CD4-positive, CD25-positive, alpha-beta regulatory T cell (primary cell): Measurements from ENCODE around the gene EXOC6B. TPM values are rescaled to one million over a fixed set of nuclear protein-coding genes. Genes with fewer than 3 reads are reported as not detected.

Experiments used
- ATAC-seq, 2 donors: fragments of 150-1000 bp; cut with Tn5 transposase; one replicate each; pipeline ENCODE4 v1.10.0; 2021; ENCODE audit warnings: low read depth in 2 of 2, moderate number of reproducible peaks in 2 of 2, moderate library complexity in 1 of 2
- DNase-seq, 3 donors: peaks; one replicate each; pipeline versions ENCODE4 v3.0.0 to v3.0.0-alpha.2; 2012 to 2022; ENCODE audit warnings: mixed read lengths in 1 of 3
- H3K27ac ChIP-seq: one replicate; pipeline ENCODE4 v1.7.0; 2013; ENCODE audit warnings: mild to moderate bottlenecking, low read length; ENCODE audit not compliant: insufficient read depth, poor library complexity, severe bottlenecking
- H3K27me3 ChIP-seq: one replicate; pipeline ENCODE4 v1.7.0; 2013; ENCODE audit warnings: low read length; ENCODE audit not compliant: control insufficient read depth, insufficient read depth
- H3K36me3 ChIP-seq: one replicate; pipeline ENCODE4 v1.7.0; 2013; ENCODE audit warnings: mild to moderate bottlenecking, low read length, moderate library complexity; ENCODE audit not compliant: control insufficient read depth, insufficient read depth
- H3K4me1 ChIP-seq: 2 replicates; pipeline ENCODE4 v1.7.0; 2013; ENCODE audit warnings: mild to moderate bottlenecking, low read length; ENCODE audit not compliant: insufficient read depth, control insufficient read depth, poor library complexity, severe bottlenecking
- H3K4me3 ChIP-seq: one replicate; pipeline ENCODE4 v1.7.0; 2013; ENCODE audit warnings: low read depth, mild to moderate bottlenecking, low read length, moderate library complexity
- H3K9me3 ChIP-seq, 2 experiments: 1 replicate in 1 of 2; 2 replicates in 1 of 2; pipeline ENCODE4 v1.7.0; 2013; ENCODE audit warnings: low read length in 2 of 2, mild to moderate bottlenecking in 1 of 2, moderate library complexity in 1 of 2; ENCODE audit not compliant: control insufficient read depth in 2 of 2
- H3K27ac Mint-ChIP-seq, 3 donors: one replicate each; pipeline ENCODE4 v1.8.0; 2020 to 2022; ENCODE audit warnings: mild to moderate bottlenecking in 3 of 3, mixed read lengths in 3 of 3, moderate library complexity in 2 of 3
- H3K27me3 Mint-ChIP-seq: one replicate; pipeline ENCODE4 v1.8.0; 2022; ENCODE audit warnings: mild to moderate bottlenecking, mixed read lengths
- H3K36me3 Mint-ChIP-seq: one replicate; pipeline ENCODE4 v1.8.0; 2020; ENCODE audit warnings: mixed read lengths
- H3K4me1 Mint-ChIP-seq, 4 donors: one replicate each; pipeline ENCODE4 v1.8.0; 2020 to 2022; ENCODE audit warnings: mixed read lengths in 4 of 4, mild to moderate bottlenecking in 1 of 4
- H3K4me3 Mint-ChIP-seq, 4 donors: one replicate each; pipeline ENCODE4 v1.8.0; 2020 to 2022; ENCODE audit warnings: mild to moderate bottlenecking in 4 of 4, mixed read lengths in 4 of 4, moderate library complexity in 3 of 4
- H3K9me3 Mint-ChIP-seq, 7 donors: one replicate each; pipeline ENCODE4 v1.8.0; 2020 to 2022; ENCODE audit warnings: mixed read lengths in 7 of 7, mild to moderate bottlenecking in 3 of 7, moderate library complexity in 2 of 7
- polyA plus RNA-seq, 4 donors: library from polyadenylated mRNA; unstranded; fragments of 300-500 nt; fragmentation: Illumina TruSeq; gene quantifications; one replicate each; pipeline ENCODE4 v1.2.3, GENCODE V29; 2021
- total RNA-seq: library from RNA; stranded (reverse); gene quantifications from one replicate; pipeline ENCODE4 v1.2.3, GENCODE V29; 2022

Gene EXOC6B
- total and polyA plus RNA-seq, 5 donors from 2014 or later, result 1.5 to 20.8 (median 2.1) TPM

DNA sequence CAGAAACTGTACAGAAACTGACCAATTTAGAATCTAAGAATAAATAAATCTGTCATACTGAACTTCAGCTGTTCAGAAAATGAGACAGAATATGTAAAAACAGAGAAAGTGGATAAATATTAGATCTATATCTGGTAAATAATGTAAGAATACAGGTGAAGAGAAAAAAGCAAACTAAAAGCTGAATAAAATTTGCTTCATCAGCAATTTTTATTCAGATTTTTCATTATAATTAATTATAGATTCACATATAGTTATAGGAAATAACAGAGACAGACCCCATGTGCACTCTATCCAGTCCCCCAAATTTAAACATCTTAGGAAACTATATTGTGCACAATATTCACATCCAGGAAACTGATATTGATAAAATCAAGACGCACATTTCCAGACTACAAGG is 299.2 kb downstream of the EXOC6B start:
- Histone ChIP-seq H3K4me3 (no peak overlapping the region), H3K27ac (no peak overlapping the region), H3K27me3 (no peaks in the 10 kb centered on the region), H3K4me1 (no peaks in the 10 kb centered on the region), H3K36me3 (no peaks in the 10 kb centered on the region), H3K9me3 (no peaks in the 10 kb centered on the region)
- Mint-ChIP-seq H3K27ac (no peak overlapping the region), H3K9me3 (no peaks in the 10 kb centered on the region), H3K27me3 (no peaks in the 10 kb centered on the region), H3K36me3 (no peaks in the 10 kb centered on the region), H3K4me1 (peaks cover 0 to 3% (median 0%) of the 10 kb centered on the region in 4 donors), H3K4me3 (no peak overlapping the region)
- ATAC-seq, result no peak
- DNase-seq, result no peak

DNA sequence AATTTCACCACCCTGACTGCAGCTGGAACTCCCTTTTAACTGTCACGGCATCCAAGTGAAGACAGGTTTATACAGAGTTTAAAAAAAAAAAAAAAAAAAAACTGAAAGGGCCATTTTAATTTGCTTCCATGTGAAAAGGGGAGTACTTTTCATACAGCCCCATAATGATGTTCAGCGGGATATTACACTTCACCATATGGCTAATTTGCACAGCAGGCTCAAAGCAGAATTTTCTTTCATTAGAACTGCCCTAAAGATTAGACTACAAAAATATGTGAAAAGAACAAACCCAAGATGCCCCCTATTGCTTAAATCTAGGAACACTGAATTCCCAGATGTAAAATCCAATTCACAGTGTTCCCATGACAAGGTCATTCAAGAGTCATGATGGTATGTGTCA is 301.8 kb downstream of the EXOC6B start:
- DNase-seq (no peak), ATAC-seq (no peak)
- Histone ChIP-seq H3K36me3 (no peaks in the 10 kb centered on the region), H3K9me3 (no peaks in the 10 kb centered on the region), H3K27ac (no peak overlapping the region), H3K4me3 (no peak overlapping the region), H3K4me1 (no peaks in the 10 kb centered on the region), H3K27me3 (no peaks in the 10 kb centered on the region)
- no peak overlapping the region for H3K27ac Mint-ChIP-seq
- H3K4me3 Mint-ChIP-seq, result no peak overlapping the region
- H3K4me1 Mint-ChIP-seq, result peaks cover 0 to 4% (median 0%) of the 10 kb centered on the region in 4 donors
- no peaks in the 10 kb centered on the region for H3K36me3 Mint-ChIP-seq
- H3K27me3 Mint-ChIP-seq, result no peaks in the 10 kb centered on the region
- H3K9me3 Mint-ChIP-seq, result no peaks in the 10 kb centered on the region

DNA sequence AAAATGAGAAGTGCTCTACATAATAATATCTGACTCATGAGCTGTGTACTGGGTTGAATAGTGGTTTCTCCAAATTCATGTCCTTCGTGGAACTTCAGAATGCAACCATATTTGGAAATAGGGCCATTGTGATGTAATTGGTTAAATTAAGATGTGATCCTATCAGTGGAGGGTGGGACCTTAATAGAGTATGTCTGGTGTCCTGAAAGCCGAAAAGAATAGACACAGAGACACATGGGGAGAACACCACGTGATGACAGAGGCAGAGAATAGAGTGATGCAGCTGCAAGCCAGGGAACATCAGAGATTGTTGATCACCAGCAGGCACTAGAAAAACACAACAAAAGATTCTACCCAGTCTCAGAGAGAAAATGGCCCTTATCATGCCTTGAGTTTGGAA is 310.1 kb downstream of the EXOC6B start:
- no peaks in the 10 kb centered on the region for H3K27me3 ChIP-seq
- no peaks in the 10 kb centered on the region for H3K36me3 Mint-ChIP-seq
- H3K27ac Mint-ChIP-seq, result no peak overlapping the region
- H3K36me3 ChIP-seq, result no peaks in the 10 kb centered on the region
- H3K4me3 ChIP-seq, result no peak overlapping the region
- no peaks in the 10 kb centered on the region for H3K4me1 ChIP-seq
- no peak for DNase-seq
- no peak overlapping the region for H3K27ac ChIP-seq
- ATAC-seq, result no peak
- no peaks in the 10 kb centered on the region for H3K9me3 Mint-ChIP-seq
- H3K9me3 ChIP-seq, result no peaks in the 10 kb centered on the region
- H3K27me3 Mint-ChIP-seq, result no peaks in the 10 kb centered on the region
- no peak overlapping the region for H3K4me3 Mint-ChIP-seq
- H3K4me1 Mint-ChIP-seq, result peaks cover 0 to 4% (median 1%) of the 10 kb centered on the region in 4 donors

DNA sequence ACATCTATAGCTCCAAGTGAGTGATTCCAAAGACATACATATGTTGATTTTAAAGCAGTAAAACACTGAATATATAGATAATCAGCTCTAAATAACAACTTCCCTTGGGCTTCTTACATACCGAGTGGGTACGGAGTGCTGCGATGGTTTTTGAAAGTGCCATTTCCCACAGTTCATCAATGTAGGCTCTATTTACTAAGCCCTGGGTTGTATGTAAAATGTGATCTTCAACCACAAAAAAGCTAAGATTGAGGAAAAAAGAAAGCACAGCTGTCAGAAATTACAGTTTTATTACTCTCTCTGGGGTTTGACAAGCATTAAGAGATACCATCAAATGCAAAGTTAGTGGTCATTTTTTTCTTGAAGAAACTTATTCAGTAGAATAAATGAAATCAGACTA is 312.8 kb downstream of the EXOC6B start:
- Histone ChIP-seq H3K9me3 (no peaks in the 10 kb centered on the region), H3K27ac (no peak overlapping the region), H3K4me1 (no peaks in the 10 kb centered on the region), H3K36me3 (no peaks in the 10 kb centered on the region), H3K4me3 (no peak overlapping the region), H3K27me3 (no peaks in the 10 kb centered on the region)
- Mint-ChIP-seq H3K4me1 (peaks cover 0 to 2% (median 0%) of the 10 kb centered on the region in 4 donors), H3K36me3 (peaks cover 3% of the 10 kb centered on the region), H3K9me3 (peaks cover 0 to 2% (median 0%) of the 10 kb centered on the region in 7 donors), H3K27me3 (no peaks in the 10 kb centered on the region), H3K4me3 (no peak overlapping the region), H3K27ac (no peak overlapping the region)
- ATAC-seq (no peak), DNase-seq (no peak)

DNA sequence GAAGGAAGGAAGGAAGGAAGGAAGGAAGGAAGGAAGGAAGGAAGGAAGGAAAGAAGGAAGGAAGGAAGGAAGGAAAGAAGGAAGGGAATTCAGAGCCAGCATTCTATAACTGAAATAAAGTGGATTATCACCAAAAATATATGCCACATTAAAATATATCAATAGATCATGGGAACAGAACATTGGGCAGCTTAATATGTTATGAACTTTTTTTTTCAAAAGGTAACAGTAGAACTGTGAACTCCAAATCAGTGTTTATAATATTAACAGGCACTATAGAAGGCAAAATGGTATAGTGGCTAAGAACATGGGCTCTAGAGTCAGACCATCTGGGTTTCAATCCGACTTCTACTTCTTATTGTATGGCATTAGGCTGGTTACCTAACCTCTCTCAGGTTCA is 313.5 kb downstream of the EXOC6B start:
- no peaks in the 10 kb centered on the region for H3K36me3 ChIP-seq
- no peak overlapping the region for H3K27ac Mint-ChIP-seq
- peaks cover 3% of the 10 kb centered on the region for H3K36me3 Mint-ChIP-seq
- DNase-seq, result no peak
- H3K9me3 ChIP-seq, result no peaks in the 10 kb centered on the region
- ATAC-seq, result no peak
- H3K27me3 ChIP-seq, result no peaks in the 10 kb centered on the region
- no peak overlapping the region for H3K4me3 Mint-ChIP-seq
- H3K4me1 ChIP-seq, result no peaks in the 10 kb centered on the region
- H3K27ac ChIP-seq, result no peak overlapping the region
- H3K4me3 ChIP-seq, result no peak overlapping the region
- no peaks in the 10 kb centered on the region for H3K27me3 Mint-ChIP-seq
- H3K9me3 Mint-ChIP-seq, result peaks cover 0 to 2% (median 0%) of the 10 kb centered on the region in 7 donors
- H3K4me1 Mint-ChIP-seq, result peaks cover 0 to 2% (median 0%) of the 10 kb centered on the region in 4 donors

DNA sequence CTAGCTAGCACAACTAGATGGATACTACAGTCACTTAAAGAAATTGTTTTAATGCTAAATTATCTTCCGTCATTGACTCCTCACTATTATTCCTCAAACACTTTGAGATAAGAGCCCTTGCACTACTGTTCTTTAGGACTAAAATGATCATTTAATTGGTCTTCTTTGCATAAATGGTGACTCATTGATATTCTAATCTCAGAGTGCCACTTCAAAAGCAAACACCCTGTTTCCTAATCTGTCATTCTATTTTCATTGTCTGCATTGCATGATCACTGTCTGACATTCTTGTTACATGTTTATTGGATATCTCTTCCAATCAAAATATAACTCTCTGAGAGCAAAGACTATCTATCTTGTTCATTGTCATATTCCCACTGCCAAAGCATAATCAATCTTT is 313.9 kb downstream of the EXOC6B start:
- DNase-seq, result no peak
- no peak overlapping the region for H3K4me3 ChIP-seq
- H3K9me3 ChIP-seq, result no peaks in the 10 kb centered on the region
- H3K27ac ChIP-seq, result no peak overlapping the region
- no peak overlapping the region for H3K27ac Mint-ChIP-seq
- peaks cover 3% of the 10 kb centered on the region for H3K36me3 Mint-ChIP-seq
- peaks cover 0 to 2% (median 0%) of the 10 kb centered on the region in 4 donors for H3K4me1 Mint-ChIP-seq
- peaks cover 0 to 2% (median 0%) of the 10 kb centered on the region in 7 donors for H3K9me3 Mint-ChIP-seq
- no peaks in the 10 kb centered on the region for H3K27me3 Mint-ChIP-seq
- ATAC-seq, result no peak
- H3K4me1 ChIP-seq, result no peaks in the 10 kb centered on the region
- no peaks in the 10 kb centered on the region for H3K27me3 ChIP-seq
- H3K4me3 Mint-ChIP-seq, result no peak overlapping the region
- H3K36me3 ChIP-seq, result no peaks in the 10 kb centered on the region

DNA sequence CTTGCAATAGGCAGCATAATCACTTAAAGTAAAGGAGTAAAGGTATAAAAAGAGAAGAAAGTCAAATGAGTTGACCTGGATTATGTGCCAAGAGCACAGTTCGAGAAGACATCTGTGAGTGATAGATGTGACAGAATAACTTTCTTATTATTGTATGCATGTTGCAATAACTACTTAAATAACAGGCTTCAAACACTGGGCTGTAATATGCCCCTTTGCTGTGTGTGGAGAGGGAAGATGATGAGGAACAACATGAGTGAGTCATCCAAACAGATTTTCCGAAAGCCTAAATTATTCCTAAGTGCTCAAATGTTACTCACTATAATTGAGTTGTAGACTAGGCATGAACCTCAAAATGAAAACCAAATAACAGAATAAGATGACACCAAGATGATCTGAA is 328.1 kb downstream of the EXOC6B start:
- H3K27ac Mint-ChIP-seq, result peak overlapping the region in 1 of 3 donors; percentile 3
- Histone ChIP-seq H3K9me3 (no peaks in the 10 kb centered on the region), H3K36me3 (peaks cover 2% of the 10 kb centered on the region), H3K27ac (no peak overlapping the region), H3K4me3 (no peak overlapping the region), H3K4me1 (no peaks in the 10 kb centered on the region), H3K27me3 (no peaks in the 10 kb centered on the region)
- H3K9me3 Mint-ChIP-seq, result peaks cover 0 to 3% (median 1%) of the 10 kb centered on the region in 7 donors
- peaks cover 0 to 6% (median 3%) of the 10 kb centered on the region in 4 donors for H3K4me1 Mint-ChIP-seq
- DNase-seq, result no peak
- peaks cover 28% of the 10 kb centered on the region for H3K36me3 Mint-ChIP-seq
- H3K27me3 Mint-ChIP-seq, result no peaks in the 10 kb centered on the region
- H3K4me3 Mint-ChIP-seq, result no peak overlapping the region
- no peak for ATAC-seq

DNA sequence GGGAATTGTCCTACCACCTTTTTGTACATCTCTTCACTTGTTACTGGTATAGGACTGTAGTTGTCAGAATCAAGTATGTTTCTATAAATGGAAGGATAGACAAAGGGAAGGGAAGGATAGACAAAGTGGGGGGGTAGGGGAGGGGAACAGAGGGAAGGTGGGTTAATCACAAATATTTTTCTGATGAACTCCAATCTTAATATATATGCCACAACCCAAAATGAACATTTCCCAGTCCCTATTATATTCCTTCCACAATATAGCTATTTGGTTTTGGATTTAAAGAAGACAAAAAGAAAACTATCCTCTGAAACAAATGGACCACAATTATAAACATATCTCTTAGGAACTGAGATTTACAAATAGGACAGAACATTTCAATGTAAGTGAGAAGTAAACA is 329.4 kb downstream of the EXOC6B start:
- Histone ChIP-seq H3K4me3 (no peak overlapping the region), H3K27me3 (no peaks in the 10 kb centered on the region), H3K36me3 (peaks cover 2% of the 10 kb centered on the region), H3K27ac (no peak overlapping the region), H3K4me1 (no peaks in the 10 kb centered on the region), H3K9me3 (no peaks in the 10 kb centered on the region)
- ATAC-seq (no peak), DNase-seq (no peak)
- peaks cover 28% of the 10 kb centered on the region for H3K36me3 Mint-ChIP-seq
- no peak overlapping the region for H3K4me3 Mint-ChIP-seq
- H3K9me3 Mint-ChIP-seq, result no peaks in the 10 kb centered on the region
- H3K27ac Mint-ChIP-seq, result no peak overlapping the region
- peaks cover 0 to 5% (median 2%) of the 10 kb centered on the region in 4 donors for H3K4me1 Mint-ChIP-seq
- no peaks in the 10 kb centered on the region for H3K27me3 Mint-ChIP-seq
